ENCODE measurements around the gene CHM. TPM values are rescaled to one million over a fixed set of nuclear protein-coding genes. Genes with fewer than 3 reads are reported as not detected.

The CHM gene
- total RNA-seq, 4 donors from 2014 or later, result 6.2 to 23.2 (median 10.3) TPM

- Histone ChIP-seq H3K9me3 (no peaks in the 10 kb centered on the region), H3K27ac (no peak overlapping the region), H3K36me3 (no peaks in the 10 kb centered on the region), H3K4me3 (no peak overlapping the region), H3K27me3 (no peaks in the 10 kb centered on the region), H3K4me1 (no peaks in the 10 kb centered on the region)
- DNase-seq, result no peak
- TF ChIP-seq CTCF (IDR thresholded peaks at IDR 0.05), result no peak
- no peak for TF ChIP-seq POLR2A (IDR thresholded peaks at IDR 0.05)
Measured at GRCh38 chrX:85906399-85906798, 141.0 kb downstream of the CHM start.

- H3K27me3 ChIP-seq, result no peaks in the 10 kb centered on the region
- H3K36me3 ChIP-seq, result no peaks in the 10 kb centered on the region
- H3K4me3 ChIP-seq, result no peak overlapping the region
- H3K9me3 ChIP-seq, result no peaks in the 10 kb centered on the region
- H3K27ac ChIP-seq, result no peak overlapping the region
- TF ChIP-seq CTCF (IDR thresholded peaks at IDR 0.05) (no peak), POLR2A (IDR thresholded peaks at IDR 0.05) (no peak)
- no peak for DNase-seq
- H3K4me1 ChIP-seq, result no peaks in the 10 kb centered on the region
Measured at GRCh38 chrX:85905851-85906250, 141.5 kb downstream of the CHM start.

GRCh38 chrX:85903692-85904471 is 143.5 kb downstream of the CHM start:
- no peak for TF ChIP-seq POLR2A (IDR thresholded peaks at IDR 0.05)
- no peak for TF ChIP-seq CTCF (IDR thresholded peaks at IDR 0.05)
- no peaks in the 10 kb centered on the region for H3K36me3 ChIP-seq

GRCh38 chrX:85897362-85898126 is 149.8 kb downstream of the CHM start:
- no peaks in the 10 kb centered on the region for H3K36me3 ChIP-seq
- H3K27me3 ChIP-seq, result no peaks in the 10 kb centered on the region
- DNase-seq, result no peak
- H3K9me3 ChIP-seq, result no peaks in the 10 kb centered on the region
- no peak for TF ChIP-seq POLR2A (IDR thresholded peaks at IDR 0.05)
- no peak for TF ChIP-seq CTCF (IDR thresholded peaks at IDR 0.05)
- H3K4me3 ChIP-seq, result no peak overlapping the region
- H3K4me1 ChIP-seq, result no peaks in the 10 kb centered on the region
- no peak overlapping the region for H3K27ac ChIP-seq

More at GRCh38 chrX:85903692-85904471, 143.5 kb downstream of the CHM start:
- H3K9me3 ChIP-seq, result no peaks in the 10 kb centered on the region
- H3K27ac ChIP-seq, result no peak overlapping the region
- H3K27me3 ChIP-seq, result no peaks in the 10 kb centered on the region
- no peak for DNase-seq
- H3K4me1 ChIP-seq, result no peaks in the 10 kb centered on the region
- no peak overlapping the region for H3K4me3 ChIP-seq

GRCh38 chrX:85882601-85883000 is 164.8 kb downstream of the CHM start:
- no peak for TF ChIP-seq CTCF (IDR thresholded peaks at IDR 0.05)
- no peak for TF ChIP-seq POLR2A (IDR thresholded peaks at IDR 0.05)
- Histone ChIP-seq H3K27me3 (no peaks in the 10 kb centered on the region), H3K27ac (no peak overlapping the region), H3K4me3 (no peak overlapping the region), H3K4me1 (no peaks in the 10 kb centered on the region), H3K36me3 (no peaks in the 10 kb centered on the region), H3K9me3 (no peaks in the 10 kb centered on the region)
- DNase-seq, result no peak

All from Peyer's patch (tissue), 4 donors.